HG03565 (cell line): ENCODE data around the gene SPOCK3.
A peak's percentile ranks its signal among the peaks of the same experiment; 100 is the strongest.

Experiments used
- ATAC-seq: cut with Tn5 transposase; IDR thresholded peaks from one replicate; pipeline ENCODE4 v1.9.1; 2021; ENCODE audit warnings: mild to moderate bottlenecking, moderate library complexity; ENCODE audit not compliant: unreplicated experiment

SPOCK3 gene

DNA sequence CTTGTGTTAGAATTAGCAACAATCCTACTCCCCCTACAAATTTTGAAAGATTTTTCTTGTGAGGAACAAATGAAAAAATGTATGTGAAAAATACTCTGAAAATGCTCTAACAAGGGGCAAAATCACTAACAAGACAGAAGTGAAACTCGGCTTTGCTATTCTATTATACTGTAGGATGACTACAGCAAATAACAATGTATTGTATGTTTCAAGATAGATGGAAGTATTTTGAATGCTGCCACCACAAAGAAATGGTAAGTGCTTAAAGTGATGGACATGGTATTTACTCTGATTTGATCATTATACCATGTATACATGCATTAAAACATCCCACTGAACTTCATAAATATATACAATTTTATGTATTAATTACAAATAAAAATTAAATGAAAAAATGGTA, 192.8 kb downstream of the SPOCK3 start:
- ATAC-seq: no peak

DNA sequence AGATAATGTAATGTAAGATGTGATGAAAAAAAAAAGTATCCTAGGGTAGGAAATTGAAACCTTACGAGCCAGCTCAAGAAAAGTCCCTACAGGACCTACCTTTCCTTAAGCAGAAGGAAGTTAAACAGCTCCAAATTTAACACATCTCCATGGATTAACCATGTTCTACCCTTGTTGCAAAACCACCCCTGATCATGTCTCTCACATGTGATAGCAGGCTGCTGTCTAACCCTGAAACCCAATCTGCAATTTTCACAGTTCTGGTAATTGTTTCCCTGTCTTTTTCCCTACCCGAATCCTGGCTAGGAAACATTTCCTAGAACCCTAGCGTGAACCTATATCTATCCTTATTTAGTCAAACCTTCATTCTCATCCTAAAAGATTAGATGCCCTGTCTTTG, 198.9 kb downstream of the SPOCK3 start:
- no peak for ATAC-seq

DNA sequence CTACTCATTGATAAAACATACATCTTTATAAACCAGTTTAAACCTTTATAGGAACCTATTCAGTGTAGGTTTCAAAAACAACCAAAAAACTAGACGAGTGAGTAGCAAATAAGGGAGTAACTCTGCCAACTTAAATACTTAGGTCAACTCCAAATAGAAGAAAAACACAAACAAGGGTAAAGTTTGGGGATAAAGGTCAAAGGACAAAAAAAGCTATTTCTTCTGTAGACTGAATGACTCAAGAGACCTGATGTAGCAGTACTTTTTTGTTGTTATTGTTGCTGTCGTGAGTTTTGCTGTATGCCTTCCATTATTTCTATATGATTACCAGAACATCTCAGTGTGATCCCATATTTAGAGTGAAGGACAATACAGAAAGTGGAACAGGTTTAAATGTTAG, 199.3 kb downstream of the SPOCK3 start:
- ATAC-seq: no peak

DNA sequence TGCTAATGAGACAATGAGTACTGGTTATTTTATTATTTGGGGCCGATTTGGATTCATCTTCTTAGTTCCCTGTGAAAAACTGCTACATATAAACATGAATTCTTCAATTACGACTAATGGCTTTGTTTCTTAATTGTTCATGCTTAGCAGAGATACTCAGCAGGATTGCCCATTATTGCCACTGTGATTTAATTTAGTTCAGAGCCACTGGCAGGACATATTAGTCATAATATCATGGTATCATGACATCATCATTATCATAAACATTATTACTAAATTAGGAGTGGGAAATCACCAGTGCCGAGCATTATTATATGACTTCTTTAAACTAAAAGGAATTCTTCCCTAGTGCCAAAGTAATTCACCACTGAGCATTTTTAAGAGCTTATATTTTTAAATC, 201.4 kb downstream of the SPOCK3 start:
- ATAC-seq: no peak

DNA sequence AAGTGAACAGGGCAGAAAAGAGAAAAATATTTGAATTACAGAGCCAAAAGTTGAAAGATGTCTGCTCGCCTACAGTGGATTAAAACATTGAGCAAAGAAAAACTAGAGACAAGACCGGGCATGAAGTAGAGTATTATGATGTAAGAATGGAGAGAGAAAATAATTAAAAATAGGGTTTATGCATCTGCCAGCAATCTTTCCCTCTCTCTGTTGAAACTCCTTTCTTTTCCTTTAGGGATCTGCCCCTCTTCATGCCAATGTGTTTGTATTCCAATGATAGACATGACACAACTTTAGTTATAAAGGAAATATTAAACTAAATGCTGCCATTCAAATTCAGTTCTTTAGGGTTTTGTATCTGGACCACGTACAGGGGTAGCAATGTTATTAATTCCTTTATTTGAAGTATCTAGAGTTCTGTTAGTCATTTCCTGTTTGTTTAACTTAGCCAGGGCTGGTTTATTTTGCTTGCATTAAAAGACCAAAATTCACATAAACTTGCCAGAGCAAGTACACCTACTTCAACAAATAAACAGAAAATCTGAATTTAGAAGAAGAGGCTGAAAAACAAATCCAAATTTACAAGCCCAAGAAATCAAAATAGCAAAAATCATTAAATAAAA, 202.6 kb downstream of the SPOCK3 start:
- no peak for ATAC-seq

DNA sequence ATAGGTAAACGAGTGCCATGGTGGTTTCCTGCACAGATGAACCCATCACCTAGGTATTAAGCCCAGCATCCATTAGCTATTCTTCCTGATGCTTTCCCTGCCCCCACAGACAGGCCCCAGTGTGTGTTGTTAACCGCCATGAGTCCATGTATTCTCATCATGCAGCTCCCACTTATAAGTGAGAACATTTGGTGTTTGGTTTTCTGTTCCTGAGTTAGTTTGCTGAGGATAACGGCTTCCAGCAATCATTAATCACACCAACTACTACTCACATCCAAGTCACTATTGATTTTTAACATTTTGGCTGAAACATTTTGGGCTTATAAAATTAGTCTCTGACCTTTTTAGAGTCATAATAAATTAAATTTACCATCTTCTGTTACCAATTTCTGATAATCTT, 205.3 kb downstream of the SPOCK3 start:
- no peak for ATAC-seq

DNA sequence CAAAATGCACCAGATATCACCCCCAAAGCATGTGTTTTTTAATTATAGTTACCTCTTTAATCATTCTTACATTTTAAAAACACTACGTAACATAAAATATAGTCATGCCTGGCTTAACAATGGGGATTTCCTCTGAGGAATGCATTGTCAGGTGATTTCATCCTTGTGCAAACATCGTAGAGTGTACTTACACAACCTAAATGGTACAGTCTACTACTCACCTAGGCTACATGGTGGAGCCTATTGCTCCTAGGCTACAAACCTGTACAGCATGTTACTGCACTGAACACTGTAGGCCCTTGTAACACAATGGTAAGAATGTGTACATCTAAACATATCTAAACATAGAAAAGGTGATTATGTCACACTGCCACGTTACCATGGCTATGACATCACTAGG, 208.6 kb downstream of the SPOCK3 start:
- no peak for ATAC-seq

DNA sequence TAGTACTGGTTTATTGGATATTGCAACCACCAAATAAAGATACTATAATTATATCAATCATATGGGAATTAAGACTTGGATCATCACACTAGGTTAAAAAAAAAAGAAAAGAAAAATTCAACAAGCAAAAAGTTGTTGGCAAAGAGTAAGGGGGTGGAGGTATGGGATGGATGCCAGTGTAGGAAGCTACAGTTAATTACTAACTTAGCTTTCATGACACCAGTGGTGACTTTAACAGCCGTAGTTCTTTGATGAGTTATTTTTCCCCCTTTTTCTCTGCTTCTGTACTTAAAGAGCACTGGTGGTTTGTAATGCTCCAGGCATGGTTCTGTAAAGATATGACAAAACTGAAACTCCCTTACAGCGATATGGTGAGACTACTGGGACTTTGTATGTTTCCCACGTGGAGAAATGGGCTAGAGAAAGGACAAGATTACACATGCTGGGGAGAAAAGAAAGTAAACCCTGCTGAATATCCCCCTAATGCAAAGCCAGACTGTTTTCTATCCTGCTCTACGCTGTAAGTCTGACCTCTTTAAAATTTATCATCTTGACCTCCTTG, 210.8 kb downstream of the SPOCK3 start:
- no peak for ATAC-seq

DNA sequence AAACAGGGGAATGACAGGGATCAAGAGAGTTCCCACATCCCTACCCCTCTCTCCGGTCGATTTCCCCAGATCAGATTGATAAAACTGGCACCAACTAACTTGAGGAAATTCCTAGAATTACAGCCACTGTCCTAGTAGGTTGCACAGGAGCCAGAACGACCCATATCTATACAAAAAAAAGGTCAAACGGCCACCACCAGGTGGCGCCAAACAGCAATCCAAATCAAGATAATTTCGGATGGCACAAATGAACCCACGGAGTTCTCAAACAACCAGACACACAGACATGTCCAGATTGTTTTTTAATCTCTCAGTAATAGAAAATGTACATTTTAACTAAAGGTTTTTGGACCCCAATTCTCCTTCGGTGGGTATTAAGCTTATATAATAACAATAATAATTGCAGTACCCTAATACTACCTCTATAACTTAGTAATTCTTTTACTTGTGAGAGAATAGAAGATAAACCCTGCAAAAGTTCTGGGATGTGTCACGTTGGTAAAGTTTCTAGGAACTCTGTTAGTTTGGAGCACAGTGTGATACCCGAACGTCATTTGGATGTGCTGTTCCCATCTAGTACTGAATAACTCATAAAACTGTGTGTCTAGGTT, 212.6 kb downstream of the SPOCK3 start:
- peak; percentile 58 for ATAC-seq

DNA sequence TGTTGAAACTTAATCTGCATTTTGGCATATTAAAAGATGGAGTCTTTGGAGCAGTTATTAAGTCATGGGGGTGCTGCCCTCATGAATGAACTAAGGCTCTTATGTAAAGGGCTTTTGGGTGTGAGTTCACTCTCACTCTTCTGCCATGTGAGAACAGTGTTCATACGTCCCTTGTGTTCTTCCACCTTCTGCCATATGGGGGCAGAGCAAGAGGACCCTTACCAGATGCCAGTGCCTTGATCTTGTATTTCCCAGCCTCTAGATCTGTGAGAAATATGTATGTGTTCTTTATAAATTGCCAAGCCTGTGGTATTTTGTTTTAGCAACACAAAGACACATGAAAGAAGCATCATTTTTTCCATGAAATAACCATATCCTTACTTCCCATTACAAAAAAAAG, 213.9 kb downstream of the SPOCK3 start:
- ATAC-seq: peak; percentile 41

DNA sequence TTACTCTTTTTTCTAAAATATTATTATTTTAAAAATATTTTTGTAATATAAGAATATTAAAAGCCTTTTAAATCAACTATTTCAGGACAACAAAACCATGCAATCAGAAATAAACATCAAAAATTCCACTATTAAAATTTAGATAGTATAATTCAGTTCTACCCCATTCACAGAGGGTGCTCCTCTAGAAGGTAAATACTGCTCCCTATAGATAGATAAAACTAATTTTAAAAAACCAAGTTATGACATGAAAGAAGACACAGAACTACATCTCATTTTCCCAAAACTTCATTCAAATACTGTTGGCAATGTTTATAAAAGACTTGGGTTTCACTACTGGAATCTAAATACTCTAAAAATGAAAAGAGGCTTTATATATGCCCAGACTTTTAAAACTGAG, 219.3 kb downstream of the SPOCK3 start:
- ATAC-seq: no peak

DNA sequence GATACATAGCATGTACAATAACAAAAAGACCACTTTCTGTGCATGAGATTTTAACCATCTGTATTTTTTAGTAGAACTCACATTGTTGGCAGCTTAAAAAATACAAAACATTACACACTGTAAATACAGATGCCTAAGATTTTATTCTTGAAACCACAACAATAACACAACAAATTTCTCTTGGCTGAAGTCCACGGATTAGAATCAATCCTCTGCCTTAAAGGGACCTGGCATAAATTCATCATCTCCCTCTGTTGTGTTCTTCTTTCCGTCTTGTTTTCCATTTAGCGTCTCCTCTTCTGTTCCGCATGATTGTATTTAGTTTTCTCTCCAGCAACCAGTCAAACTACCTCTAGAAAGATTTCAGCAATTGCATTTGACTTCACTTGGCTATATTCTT, 231.0 kb downstream of the SPOCK3 start:
- no peak for ATAC-seq

DNA sequence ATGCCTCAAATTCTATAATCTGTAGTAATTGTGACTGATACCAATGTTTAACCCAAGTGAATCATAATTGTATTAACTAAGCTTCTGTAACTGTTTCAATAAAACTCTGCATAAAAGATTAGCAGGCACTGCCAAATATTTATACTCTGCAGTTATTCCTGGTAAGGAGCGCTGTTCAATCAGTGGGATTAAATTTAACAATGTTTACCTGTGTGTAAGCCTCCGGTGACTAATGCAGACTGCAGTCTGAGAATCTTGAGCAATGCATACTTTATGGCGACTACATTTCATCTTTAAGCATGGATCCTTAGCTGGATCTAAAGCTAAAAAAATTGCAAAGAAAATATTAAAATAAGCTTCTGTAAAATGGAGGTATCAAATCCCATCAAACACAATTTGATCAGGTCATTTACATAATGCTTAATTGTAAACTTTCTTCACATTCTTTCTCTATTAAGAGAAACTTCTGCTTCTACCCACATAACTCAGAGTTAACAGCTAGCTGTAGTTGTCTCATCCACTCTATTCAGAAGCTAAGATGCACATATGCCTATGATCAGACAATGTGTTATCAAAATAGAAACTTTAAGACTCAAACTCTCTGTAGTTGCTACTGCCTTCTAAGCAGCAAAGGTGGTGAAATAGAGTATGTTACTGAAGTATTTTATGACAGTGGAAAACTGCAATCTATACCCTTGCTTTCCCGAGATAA, 234.0 kb downstream of the SPOCK3 start:
- ATAC-seq: no peak

DNA sequence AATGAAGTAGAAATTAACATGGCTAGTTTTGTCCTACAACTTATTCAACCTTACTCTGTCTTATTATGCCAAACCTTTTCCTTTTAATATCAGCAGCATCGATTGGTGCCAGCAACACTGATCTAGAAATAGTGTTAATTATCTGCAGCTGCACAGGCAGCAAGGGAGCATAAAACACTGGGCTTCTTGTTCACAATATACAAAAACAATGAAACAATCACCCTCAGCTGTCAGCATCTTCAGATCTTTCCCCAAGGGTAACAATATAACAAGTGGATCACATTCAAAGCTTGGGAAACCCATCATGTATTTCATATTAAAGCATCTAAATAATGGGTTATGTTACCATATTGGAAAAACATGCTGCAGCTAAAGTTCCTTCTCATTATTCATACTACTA, 238.1 kb downstream of the SPOCK3 start:
- no peak for ATAC-seq

DNA sequence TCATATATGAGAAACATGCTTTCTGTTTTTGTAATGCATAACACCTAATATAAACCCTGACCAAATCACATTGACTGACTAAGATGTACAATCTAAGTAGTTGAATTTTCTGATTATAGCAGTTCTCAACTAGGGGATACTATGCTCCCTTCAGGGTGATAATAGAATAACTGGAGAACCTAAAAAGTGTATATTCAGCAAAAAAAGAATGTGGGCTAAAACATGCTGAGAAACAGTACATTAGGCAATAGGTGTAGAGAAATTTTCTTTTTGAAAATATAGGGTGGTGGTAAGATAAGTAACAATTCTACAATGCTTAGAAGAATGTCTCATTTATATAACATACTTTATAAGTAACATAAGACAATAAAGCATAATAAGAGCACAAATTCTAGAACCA, 239.6 kb downstream of the SPOCK3 start:
- no peak for ATAC-seq

DNA sequence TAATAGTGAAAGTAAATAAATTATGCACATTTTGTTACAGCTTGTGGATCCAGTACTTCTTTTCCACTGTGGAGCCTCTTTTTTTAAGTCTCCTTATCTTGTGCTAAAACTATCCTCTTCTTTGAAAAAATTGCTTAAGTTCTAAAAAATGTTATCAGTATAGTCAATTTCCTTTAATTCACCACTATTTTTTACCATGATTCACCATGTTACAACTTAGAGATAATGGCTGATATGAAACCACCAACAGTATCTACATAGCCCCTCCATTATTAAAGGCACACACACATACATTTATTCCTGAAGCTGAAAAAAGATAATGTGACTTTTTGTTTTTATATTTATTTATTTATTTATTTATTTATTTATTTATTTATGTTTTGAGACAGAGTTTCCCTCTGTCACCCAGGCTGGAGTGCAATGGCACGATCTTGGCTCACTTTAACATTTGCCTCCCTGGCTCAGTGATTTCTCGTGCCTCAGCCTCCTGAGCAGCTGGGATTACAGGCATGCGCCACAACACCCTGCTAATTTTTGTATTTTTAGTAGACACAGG, 243.2 kb downstream of the SPOCK3 start:
- no peak for ATAC-seq

DNA sequence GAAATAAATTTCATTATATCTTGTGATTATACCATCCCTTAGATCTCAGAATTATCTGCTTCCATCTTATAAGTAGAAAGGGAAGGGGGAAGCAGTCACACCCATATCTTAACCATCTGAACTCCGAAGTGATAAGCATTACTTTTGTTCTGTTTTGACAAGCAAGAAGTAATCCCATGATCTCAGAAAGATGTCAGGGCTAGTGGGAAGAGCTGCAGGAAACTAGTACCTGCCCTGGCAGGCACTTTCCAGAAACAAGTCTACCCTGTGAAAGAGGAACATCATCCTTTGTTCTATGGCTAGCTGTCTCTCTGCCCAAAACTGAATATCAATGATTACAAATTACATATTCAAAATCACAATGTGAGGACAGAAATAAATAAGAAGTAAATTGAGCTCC, 244.4 kb downstream of the SPOCK3 start:
- no peak for ATAC-seq

DNA sequence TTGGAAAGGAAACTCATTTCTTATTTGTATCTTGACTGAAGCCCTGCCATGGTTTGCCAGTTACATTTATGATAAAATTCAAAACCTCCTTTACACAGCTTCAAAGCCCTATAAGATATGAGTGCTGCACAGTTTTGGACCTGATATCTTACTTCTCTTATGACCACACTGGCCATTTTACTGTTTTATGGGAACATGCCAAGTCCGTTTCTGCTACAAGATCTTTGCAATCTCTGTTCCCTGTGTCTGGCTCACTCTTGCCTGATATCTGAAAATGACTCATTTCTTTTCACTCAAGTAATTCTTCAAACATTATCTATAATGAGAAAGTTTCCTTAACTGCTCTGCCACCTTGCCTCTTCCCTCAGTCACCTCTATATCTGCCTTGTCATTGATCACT, 247.3 kb downstream of the SPOCK3 start:
- ATAC-seq: no peak

DNA sequence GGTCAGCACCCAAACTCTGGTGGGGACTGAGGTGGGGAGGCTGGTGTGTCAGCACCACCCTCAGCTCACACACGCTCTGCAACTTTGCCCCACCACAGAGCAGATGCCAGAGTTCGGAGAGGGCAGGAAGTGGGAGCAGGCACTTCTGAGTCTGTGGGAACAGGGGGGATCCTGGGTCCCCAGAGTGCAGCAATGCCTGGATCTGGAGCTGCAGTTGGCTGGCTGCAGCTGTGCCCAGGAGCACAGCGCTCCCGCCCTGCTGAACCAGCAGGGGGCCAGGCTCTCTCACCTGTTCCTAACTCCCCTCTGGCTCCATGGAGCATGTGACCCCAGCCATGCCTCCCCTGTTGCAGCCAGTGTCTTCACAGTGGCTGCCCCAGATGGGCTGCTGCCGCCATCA, 252.4 kb downstream of the SPOCK3 start:
- ATAC-seq: no peak

DNA sequence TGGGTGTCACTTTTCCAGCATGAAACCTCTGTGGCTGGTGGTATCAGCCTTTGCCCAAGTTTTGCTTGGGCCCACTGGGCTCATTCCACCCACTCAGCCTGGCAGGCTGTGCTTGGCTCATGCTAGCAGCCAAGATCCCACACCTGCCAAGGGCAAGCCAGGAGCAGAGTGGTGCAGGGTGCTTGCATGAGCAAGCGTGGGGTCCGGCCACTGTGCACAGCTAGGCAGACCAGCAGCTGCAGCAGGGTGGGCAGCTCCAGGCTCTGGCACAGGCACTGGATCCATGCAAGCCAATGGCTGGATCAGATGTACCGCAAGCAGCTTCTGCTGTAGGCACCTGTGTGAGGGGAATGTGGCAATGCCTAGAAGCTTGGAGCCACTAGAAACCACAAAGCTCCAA, 253.9 kb downstream of the SPOCK3 start:
- no peak for ATAC-seq

DNA sequence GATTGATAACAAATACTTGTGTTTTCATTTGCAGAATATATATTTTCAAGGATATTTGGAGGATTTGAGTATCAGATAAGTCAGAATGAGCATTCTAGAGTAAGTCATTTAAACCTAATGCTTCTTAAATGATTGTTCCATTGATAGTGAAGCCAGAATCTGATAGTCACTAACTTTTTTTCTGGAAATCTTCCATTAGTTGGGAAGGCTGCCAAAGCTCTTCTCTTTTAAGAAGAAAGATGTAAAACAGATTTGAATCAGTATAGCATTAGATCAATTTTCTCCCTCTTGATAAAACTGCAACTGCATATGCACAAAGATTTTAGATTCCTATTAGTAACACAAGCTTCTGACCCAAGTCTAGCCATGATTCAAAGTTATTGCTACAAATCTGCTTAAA, 256.7 kb downstream of the SPOCK3 start:
- no peak for ATAC-seq

DNA sequence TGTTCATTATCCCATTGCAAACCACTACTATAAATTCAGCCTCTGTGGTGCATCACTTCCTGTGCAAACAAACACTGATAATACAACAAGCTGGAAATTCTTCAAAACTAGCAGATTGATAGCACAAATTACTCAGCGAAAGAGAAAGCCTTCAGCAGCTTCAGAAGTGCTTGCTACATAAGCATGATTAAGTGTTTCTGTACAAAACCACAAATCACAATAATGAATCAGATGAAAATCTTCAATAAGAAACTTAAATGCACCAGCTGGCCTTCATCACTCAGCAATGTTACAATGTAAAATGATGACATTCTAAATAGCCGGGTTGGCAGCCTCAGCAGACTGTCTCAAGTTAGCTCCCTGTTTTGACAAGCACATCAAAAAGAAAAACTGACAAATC, 262.2 kb downstream of the SPOCK3 start:
- no peak for ATAC-seq
